NCI-H1694 (cell line): ENCODE results near the gene CHIC1.
"Not testable (repeated sequence)": the region's sequence is repeated elsewhere in the genome, so short reads cannot be mapped to it uniquely, and the experiment has no call there.

ENCODE experiments used
- DNase-seq: peaks from one replicate; lab custom pipeline; 2025; lab: John Stamatoyannopoulos, UW

Gene CHIC1

DNA sequence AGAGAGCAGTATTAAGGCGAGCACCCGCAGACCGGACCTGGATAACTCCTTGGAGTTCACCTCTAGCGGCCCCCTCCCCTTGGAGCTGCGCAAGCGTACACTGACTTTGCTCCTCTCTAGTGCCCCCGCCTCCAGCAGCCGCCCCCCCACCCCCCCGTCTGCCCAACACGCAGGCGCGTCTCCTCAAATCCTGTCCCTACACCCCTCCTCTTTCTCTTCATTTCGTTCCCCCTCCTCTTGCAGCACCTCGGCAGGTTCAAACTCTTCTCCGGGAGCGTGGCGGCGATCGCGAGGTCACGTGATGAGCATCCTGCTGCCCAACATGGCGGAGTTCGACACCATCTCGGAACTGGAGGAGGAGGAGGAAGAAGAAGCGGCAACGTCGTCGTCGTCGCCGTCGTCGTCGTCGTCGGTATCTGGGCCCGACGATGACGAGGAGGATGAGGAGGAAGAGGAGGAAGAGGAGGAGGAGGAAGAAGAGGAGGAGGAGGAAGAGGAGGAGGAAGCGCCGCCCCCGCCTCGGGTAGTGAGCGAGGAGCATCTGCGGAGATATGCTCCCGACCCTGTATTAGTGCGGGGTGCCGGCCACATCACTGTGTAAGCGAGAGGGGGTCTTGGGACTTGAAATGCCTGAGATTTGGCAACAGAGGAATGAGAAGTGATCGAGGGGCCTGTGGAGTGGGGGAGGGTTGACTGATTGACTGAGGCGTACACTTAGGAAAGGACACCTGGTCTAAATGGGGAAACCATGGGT is at the start of gene CHIC1:
TSS of gene CHIC1 (plus strand) at position 214 of the 754 bp plus-strand sequence. CDS start at position 302, 88 bp downstream.
- DNase-seq: peak; percentile 59

- not testable (repeated sequence) for DNase-seq
These were observed 40.2 kb upstream of the CHIC1 start for GRCh38 chrX:73522823-73523222.

DNA sequence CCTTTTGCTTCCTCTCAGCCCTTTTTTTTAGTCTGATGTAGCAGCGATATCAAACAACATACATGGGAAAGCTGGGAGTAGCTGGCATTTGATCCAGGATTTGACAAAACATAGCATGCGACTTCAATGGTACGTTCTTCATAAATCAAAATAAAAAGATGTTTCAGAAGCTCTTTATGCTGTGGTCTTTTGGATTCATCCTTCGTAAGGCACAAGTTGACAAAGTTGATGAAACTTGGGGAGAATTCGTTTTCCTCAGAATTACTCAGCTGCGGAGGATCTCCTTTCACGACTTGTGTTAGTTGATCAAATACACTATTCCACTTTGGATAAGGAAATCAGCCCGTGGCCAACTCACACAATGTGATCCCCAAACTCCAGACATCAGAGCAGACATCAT is 38.1 kb upstream of the CHIC1 start:
- no peak for DNase-seq

DNA sequence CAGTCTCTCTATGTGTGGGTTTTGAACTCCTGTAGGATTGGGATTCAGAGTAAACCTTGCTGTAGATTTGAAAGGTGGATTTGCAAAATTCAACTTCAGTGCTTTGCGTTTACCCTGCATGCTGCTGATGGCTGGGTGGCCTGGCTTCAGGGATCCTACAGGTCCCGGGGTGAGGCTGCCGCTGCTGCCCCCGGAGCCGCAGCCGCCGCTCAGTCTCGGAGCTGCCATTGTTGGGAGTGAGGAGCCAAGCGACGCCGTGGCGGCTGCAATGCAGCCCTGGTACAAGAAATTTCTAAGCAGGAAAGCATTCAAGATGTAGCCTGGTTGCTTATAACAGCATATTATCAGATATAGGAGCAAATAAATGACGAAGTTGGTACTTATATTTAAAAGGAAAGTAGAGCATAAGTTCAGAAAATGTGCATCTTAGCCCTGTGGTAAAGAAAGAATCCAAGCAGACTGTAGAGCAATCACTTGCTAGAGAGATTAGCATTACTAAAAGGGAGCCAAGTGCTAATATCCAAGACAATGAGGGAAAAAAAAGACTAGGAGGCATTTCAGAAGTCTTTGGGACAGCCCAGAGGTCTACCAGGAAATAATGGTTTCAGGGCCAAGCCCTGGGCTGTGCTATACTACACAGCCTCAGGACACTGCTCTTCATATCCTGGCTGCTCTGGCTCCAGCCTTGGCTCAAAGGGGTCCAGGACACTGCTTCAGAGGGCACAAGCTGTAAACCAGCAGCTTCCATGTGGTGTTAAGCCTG is 36.9 kb upstream of the CHIC1 start:
- DNase-seq: no peak

- not testable (repeated sequence) for DNase-seq
These were observed 31.3 kb upstream of the CHIC1 start for GRCh38 chrX:73531655-73532054.

DNA sequence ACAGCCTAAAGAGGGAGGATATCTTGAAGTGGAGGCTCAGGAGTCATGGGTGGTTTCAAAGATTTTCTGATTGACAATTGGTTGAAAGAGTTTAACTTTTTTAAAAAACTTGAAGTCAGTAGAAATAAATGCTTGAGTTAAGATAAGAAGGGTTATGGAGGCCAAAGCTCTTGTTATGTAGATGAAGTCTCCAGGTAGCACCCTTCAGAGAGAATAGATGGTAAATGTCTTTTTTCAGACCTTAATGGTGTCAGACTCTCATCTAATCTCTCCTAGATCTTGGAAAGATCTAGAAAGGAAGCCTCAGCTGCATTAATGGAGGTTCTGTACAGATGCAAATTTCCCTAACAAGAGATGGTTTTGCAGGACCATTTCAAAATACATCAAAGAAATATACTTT is 6.8 kb upstream of the CHIC1 start:
- no peak for DNase-seq

GRCh38 chrX:73561801-73562200 is 1.2 kb upstream of the CHIC1 start:
- DNase-seq: no peak

- DNase-seq: no peak
These were observed 539 bp upstream of the CHIC1 start for GRCh38 chrX:73562458-73562857.

DNA sequence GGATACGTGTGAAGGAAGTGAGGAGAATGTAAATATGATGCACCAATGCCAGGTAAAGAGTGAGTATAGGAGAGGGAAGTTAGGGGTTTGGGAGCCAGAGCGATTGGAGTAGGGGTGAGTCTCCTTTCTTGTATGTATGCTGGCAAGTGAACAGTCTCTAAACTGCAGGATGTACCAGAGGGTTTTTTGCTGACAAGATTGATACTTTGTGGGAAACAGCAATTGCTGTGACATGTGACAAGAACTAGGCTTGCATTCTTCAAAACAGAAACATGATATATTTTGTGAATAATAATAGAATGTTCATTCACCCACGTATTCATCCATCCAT is 706 bp downstream of the CHIC1 start:
- DNase-seq: no peak

DNA sequence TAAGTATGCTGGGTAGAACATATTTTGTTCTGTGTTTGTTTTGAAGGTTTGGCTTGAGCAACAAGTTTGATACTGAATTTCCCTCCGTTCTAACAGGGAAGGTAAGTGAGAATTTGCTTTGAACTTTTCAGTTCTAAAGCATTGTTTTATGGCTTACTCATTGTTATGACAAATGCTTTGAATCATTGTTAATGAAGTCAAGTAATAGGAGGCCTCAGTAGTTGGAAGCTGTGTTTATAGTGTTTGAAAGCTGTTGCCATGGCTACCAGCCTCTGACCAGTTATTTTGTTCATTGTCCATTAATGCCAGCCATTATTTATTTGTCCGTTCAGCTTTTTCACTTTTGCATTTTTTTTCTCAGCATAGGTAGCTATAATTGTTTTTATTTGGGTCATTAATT is 14.4 kb downstream of the CHIC1 start:
- DNase-seq: no peak

- no peak for DNase-seq
These were observed 18.1 kb downstream of the CHIC1 start for GRCh38 chrX:73581002-73581628.

- not testable (repeated sequence) for DNase-seq
These were observed 34.8 kb downstream of the CHIC1 start for GRCh38 chrX:73597758-73598157.

GRCh38 chrX:73615022-73615421 is 52.0 kb downstream of the CHIC1 start:
- no peak for DNase-seq

DNA sequence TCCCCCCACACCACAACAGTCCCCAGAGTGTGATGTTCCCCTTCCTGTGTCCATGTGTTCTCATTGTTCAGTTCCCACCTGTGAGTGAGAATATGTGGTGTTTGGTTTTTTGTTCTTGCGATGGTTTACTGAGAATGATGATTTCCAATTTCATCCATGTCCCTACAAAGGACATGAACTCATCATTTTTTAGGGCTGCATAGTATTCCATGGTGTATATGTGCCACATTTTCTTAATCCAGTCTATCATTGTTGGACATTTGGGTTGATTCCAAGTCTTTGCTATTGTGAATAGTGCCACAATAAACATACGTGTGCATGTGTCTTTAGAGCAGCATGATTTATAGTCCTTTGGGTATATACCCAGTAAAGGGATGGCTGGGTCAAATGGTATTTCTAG is 78.7 kb downstream of the CHIC1 start:
- not testable (repeated sequence) for DNase-seq

DNA sequence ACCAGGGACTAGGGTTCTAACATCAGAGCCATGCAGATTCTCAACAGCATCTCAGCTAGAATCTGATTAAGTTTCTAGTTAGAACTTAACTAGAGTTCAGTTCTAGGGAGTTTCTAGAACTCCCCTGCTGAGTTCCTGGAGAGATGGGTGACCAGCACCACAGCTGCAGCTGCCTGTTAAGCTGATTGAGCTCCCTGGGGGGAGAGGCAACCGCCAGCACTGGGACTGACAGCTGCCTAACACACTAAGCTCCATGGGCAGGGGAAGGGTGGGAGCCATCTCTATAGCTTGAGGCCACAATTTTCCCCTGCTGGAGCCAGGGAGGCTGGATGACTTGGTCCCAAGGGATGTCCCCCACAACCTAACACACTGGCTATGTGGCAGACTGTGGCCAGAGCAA is 84.2 kb downstream of the CHIC1 start:
- DNase-seq: no peak

DNA sequence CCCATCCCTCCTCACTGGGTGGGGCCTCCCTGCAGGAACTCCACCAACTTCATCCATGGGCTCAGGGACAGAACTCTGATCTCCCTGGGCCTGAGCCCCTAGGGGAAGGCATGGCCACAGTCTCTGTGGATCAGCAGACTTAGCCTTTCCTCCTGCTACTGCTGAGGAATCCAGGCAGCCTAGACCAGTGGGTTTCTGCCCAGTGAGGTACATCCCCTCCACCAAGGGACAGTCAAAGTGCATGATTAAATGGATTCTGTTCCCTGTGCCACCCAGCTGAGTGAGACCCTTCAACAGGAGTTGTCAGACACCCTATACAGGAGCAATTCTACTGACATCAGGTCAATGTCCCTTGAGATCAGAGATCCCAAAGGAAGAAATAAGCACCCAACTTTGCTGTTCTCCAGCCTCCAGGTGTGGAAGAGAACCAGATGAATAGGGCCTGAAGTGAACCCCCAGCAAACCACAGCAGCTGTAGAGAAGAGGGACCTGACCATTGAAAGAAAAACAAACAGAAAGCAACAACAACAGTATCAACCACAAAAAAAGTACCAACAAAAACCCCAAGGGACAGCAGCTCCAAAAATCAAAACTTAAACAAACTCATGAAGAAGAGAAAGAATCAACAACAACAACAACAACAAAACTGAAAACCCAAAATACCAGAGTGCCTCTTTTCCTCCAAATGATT is 84.8 kb downstream of the CHIC1 start:
- no peak for DNase-seq

- not testable (repeated sequence) for DNase-seq
These were observed 98.3 kb downstream of the CHIC1 start for GRCh38 chrX:73661322-73661721.

DNA sequence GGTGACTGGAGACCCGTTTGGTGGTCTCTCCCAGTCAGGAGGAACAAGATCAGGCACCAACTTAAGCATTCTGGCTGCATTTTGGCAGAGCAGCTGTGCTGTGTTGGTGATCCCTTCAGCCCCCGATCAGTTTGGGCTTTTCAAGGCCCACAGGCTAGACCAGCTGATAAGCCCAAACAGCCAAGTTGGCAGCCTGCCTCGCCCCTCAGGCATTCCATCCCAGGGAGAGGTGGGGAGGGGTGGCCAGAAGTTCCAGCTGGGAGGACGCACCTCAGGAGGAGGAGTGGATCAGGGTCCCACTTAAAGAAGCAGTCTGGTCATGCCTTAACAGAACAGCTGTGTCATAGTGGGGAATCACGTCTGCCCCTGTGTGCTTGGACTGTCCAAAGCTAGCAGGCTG is 105.8 kb downstream of the CHIC1 start:
- no peak for DNase-seq

DNA sequence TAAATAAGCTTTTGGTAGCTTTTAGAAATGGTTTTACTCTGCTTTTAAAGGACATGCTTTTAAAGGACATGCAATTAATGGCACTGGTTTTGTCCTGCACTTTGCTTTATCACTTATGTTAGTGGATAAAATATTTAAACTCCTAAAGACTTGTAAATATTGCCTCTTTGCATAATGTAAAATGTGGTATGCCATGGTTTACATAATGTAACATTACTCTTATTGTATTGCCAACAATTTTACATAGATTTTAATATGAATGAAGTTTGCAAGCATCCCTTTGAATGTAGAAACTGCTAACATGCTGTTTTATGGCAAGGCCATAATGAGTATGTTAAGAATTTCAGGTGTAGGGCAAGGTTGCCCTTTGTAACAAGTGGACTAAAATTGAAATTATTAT is 118.4 kb downstream of the CHIC1 start:
- DNase-seq: no peak

DNA sequence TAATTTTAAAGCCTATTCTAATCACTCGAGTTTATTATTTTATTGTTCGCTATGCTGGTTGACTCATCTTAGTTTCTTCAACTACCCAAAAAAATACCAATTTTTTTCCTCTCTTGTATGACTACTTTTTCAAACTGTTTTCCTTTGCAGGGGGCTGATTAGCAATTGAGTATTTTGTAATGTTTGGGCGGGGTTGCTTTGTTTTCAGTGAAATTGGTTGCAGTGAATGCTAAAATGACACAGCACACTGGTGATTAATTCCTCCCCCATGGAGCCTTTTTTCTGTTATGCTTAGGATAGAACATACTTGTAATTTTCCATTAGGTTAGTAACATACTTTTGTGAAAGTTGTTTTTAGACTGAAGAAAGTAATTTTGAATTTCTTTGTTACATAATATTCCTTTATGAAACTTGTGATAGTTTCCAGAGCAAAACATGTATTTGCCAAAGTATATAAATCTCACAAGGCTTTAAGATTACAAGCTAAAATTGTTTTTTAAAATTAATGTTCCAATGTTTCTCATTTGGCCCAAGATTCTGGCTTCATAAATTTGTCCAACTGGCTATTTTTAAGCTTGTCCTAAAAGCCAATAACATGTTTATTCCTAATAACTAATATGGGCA is 120.4 kb downstream of the CHIC1 start:
- DNase-seq: no peak

DNA sequence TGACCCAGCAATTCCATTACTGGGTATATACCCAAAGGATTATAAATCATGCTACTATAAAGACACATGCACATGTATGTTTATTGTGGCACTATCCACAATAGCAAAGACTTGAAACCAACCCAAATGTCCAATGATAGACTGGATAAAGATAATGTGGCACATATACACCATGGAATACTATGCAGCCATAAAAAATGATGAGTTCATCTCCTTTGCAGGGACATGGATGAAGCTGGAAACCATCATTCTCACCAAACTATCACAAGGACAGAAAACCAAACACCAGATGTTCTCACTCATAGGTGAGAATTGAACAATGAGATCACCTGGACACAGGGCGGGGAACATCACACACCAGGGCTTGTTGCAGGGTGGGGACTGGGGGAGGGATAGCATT is 144.0 kb downstream of the CHIC1 start:
- DNase-seq: not testable (repeated sequence)

- no peak for DNase-seq
These were observed 165.6 kb downstream of the CHIC1 start for GRCh38 chrX:73728602-73729001.
